Activated CD4-positive, alpha-beta T cell treated with anti-CD3 and anti-CD28 coated beads, Interleukin-2, amount 50 U/mL, for 24 hours (primary cell): ENCODE data around the gene DDX54.

Experiments
- DNase-seq, 2 donors: peaks; one replicate each; pipeline ENCODE4 v3.0.0-alpha.2; 2020; ENCODE audit warnings: low read depth in 1 of 2, low spot score in 1 of 2

DDX54 gene, protein sequence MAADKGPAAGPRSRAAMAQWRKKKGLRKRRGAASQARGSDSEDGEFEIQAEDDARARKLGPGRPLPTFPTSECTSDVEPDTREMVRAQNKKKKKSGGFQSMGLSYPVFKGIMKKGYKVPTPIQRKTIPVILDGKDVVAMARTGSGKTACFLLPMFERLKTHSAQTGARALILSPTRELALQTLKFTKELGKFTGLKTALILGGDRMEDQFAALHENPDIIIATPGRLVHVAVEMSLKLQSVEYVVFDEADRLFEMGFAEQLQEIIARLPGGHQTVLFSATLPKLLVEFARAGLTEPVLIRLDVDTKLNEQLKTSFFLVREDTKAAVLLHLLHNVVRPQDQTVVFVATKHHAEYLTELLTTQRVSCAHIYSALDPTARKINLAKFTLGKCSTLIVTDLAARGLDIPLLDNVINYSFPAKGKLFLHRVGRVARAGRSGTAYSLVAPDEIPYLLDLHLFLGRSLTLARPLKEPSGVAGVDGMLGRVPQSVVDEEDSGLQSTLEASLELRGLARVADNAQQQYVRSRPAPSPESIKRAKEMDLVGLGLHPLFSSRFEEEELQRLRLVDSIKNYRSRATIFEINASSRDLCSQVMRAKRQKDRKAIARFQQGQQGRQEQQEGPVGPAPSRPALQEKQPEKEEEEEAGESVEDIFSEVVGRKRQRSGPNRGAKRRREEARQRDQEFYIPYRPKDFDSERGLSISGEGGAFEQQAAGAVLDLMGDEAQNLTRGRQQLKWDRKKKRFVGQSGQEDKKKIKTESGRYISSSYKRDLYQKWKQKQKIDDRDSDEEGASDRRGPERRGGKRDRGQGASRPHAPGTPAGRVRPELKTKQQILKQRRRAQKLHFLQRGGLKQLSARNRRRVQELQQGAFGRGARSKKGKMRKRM

DNA sequence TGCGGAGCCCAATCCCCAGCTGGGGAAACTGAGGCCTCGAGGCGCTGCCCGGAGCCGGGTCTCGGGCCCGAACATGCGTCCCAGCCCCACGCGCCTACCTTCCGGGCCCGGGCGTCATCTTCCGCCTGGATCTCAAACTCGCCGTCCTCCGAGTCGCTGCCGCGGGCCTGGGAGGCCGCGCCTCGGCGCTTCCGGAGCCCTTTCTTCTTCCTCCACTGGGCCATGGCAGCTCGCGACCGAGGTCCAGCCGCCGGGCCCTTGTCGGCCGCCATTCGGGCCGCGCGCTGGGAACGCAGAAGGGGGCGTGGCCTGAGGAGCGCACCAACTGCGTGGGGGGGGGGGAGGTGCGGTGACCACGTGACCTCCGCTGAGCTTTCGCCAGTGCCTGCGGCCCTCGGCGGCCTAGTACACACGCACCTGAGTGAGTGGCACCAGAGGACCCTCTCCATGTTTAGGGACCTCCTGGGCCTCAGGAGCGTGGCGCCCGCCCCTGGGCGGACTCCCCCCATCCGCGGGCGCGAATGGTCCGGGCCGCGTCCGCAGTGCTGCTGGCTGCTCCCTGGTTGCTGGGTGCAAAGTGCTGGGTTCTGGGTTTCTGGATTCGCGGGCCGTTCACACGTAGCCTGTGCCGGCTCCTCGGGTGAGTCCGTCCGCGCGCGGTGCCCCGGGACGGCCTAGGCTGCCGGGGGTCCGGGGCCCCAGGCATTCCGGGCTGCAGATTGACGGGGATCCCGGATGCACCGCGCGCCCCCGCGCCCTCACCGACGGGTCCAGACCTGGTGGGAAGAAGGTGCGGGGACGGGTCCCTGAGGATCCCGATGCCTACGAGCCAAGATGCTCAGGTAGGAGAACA is at the start of gene DDX54, which contains the start of gene RITA1:
TSS of gene DDX54 (minus strand) at position 299 of the 853 bp plus-strand sequence. CDS start at position 272, 27 bp downstream.
TSS of gene RITA1 (plus strand) at position 542 of the 853 bp plus-strand sequence. CDS start 1,026 bp downstream, outside the sequence.
- DNase-seq = peak; percentile 77 to 82

DNA sequence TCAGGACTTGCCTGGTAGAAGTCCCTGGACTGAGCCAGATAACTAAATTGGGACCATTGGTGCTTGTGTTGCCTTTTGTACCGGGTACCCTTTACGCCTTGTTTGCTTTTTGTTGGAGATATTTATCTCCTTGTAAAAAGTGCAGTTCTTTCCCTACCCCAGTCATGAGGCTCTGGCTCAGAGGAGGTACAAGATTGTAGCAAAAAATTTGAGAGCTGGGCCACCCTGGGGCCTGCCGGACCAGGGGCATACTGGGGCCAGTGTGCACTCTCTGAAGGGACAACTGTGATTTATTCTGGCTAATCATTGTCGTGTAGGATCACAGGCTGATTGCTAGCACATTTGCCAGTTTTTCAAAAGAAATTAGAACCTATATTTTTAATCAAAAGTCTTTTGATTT is 49.2 kb upstream of the DDX54 start:
- DNase-seq = no peak

DNA sequence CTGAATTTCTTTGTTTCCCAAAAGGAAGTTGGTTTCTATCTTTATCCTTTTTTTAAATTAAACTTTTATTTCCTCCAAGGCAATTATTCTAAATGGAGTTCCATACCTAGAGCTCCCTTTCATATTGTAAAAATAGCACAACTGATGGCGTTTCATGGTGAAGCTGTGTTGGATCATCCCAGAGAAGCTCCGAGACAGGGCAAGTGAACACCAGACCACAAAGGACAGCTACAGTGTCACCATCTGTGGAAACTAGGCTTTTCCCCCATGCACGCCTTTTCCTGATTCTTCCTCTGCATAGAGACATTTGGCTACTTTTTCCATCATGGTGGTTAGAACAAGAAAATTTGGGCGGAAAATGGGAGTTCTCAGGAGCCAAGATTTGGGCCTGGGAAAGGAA is 48.7 kb upstream of the DDX54 start:
- DNase-seq = no peak

DNA sequence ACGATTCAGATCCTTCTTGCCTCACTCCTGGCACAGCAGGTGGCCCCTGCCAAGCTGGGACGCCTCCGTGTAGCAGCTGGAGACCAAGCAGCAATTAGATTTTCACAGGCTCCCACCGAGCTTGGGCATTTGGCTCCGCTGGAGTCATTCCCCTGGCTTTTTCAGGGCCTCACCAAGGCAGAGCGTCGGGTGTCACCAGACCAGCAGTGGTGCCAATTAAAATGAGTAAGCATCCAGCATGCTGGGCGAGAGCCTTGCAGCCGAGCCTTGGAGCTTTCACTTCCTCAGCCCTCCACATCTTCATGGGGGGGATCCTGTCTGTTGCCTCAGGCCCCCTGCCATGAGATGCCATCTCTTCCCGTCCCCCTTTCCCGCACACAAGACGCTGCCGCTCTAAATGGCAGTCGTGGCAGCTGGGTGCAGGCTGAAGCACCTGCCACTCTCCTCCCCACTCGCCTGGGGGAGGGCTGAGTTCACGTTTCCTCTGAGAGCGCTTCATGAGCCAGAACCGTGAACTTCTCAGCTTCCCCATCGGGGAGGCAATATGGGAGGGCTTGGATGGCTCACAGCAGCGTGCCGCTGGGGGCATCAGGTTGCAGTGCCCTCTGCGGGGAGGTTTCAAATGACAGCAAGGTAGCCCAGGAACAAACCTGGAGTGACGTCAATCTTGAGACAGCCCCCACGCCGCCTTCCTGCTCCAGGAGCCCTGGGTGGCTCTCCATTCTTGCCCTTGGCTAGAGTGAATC is 47.7 kb upstream of the DDX54 start:
- DNase-seq = peak; percentile 18 to 50

DNA sequence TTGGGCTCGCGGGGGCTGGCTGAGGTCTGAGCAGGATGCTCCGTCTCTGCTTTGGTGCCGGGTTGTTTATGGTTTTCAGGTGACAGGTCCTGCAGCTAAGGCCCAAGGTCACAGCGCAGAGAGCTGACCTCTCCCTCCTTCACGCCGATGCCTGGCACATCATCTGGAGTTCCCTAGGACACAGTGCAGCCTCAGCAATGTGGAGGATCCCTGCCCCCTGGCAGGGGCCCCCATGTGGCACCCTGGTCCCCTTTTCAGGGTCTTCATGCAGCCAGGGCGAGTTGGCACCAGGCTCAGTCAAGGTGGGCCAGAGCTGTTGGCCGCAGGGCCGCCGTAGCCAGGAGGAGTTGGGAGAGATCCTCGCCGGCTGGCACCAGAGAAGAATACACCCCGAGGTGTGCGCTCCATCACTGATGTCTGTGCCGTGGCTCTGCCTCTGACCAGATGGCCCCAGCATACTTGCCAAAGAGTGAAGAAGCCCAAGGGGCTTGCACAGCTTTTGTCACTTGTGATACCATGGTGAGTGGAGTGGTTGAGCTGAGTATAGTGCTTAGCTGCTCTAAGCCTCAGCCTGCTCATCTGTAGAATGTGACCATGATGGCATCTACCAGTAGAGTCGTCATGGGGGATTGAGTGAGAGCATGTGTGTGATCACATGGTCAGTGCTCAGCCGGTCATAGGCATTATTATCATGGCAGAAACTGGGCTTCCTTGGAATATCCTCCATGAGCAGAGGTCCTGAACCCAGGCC is 47.0 kb upstream of the DDX54 start:
- no peak for DNase-seq

DNA sequence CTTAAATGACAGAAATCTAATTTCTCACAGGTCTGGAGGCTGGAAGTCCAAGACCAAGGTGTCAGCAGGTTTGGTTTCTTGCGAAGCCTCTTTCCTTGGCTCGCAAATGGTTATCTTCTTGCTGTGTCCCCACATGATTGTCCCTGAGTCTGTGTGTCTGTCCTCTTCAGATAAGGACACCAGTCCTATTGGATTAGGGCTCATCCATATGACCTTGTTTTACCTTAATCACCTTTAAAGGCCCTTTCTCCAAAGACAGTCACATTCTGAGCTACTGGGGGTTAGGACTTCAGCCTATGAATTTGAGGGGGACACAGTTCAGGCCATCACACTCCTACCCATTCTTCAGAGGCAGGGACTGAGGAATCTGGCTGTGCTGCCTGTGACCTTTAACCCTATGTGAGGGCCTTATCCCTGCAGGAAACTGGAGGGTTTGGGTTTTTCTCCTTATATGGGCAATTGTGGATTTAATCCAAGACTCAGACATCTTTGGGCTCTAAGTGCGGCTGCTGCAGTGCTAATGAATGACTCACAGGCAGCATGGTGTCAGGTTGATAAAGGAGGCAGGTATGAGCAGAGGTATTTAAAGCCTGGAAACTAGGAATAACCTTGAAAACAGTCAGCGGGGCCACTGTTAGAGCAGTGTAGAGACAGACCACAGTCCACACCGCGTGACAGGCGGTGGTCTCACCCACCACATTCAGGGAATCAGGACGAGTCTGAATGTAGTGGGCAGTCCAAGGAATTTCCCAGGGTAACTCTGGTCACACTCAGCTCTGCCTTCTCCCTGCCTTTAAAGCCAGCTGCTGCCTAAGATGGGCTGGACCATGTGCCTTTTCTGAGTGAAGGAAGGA is 46.2 kb upstream of the DDX54 start:
- no peak for DNase-seq

DNA sequence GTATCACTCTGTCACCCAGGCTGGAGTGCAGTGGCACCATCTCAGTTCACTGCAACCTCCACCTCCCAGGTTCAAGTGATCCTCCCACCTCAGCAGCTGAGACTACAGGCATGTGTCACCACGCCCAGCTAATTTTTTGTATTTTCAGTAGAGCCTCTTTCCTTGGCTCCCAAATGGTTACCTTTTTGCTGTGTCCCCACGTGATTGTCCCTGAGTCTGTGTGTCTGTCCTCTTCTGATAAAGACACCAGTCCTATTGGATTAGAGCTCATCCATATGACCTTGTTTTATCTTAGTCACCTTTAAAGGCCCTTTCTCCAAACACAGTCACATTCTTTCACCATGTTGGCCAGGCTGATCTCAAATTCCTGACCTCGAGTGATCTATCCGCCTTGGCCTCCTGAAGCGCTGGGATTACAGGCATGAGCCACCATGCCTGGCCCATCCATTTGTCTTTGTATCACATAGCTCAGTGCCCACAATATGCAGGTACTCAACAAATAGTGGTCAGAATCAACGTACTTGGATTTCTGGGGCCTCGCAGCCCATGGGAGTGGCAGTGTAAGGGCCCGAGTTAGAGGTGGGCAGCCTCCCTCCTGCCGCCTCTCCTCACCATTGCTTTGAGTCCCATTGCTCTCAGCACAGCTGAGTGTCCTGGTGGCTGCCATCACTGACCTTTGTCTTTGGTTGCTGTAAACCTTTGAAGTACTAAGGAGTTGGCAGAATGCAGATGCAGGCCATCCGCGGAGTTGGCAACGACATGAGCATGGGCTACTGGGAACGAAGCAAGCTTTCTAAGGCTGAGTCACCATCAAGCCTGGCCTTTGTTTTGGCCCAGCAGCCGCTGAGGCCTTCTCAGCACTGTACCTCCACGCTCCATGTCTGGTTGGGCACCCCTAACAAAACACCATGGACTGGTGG is 45.3 kb upstream of the DDX54 start:
- DNase-seq = no peak

DNA sequence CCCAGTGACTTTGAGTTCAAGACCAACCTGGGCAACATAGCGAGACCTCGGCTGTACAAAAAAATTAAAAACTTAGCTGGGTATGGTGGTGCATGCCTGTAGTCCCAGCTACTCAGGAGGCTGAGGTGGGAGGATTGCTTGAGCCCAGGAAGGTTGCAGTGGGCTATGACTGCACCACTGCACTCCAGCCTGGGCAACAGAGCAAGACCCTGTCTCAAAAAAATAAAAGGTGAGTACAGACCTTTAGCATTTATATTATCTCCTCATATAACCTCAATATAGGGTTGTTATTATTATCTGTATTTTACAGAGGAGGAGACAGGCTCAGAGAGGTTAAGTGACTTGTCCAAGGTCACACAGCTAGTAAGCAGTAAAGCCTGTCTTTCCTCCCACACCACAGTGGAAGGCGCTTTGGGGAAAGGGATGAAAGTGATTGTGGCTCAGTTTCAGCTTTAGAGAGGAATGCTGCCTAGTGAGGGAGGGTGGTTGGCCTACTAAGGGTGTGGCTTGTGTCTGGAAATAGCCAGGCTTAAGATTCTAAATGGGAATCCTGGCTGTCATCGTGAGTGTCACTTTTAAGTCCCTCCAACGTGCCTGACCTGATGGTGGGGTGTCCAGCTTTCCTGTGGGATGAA is 43.2 kb upstream of the DDX54 start:
- no peak for DNase-seq

DNA sequence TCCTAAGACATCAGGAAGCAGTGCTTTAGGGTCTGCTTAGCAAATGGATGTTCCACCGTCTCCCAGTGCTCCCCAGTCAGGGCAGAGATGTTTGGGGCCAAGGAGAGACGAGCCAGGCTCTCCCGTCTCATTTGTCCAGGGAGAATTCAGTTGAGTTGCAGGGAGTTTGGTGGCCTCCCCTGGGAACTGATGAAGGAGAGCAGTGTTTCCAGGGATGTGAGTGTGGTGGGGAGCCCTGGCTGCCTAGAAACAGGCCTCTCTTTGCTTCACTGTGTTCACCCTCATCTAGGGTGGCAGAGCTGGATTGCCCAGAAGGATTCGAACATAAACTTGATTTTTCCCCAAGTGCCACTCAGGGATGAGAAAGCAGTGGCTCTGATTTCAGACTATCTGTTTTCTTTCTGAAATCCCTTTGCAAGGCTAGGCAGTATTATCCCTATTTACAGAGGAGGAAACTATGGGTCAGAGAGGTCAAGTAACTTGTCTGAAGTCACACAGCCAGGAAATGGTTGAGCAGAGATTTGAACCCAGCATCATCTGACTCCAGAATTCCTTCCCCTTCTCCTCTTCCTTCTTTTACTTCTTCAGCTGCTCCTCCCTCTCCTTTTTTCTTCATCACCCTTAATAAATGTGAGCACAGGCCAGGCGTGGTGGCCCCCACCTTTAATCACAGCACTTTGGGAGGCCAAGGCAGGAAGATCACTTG is 42.6 kb upstream of the DDX54 start:
- no peak for DNase-seq

DNA sequence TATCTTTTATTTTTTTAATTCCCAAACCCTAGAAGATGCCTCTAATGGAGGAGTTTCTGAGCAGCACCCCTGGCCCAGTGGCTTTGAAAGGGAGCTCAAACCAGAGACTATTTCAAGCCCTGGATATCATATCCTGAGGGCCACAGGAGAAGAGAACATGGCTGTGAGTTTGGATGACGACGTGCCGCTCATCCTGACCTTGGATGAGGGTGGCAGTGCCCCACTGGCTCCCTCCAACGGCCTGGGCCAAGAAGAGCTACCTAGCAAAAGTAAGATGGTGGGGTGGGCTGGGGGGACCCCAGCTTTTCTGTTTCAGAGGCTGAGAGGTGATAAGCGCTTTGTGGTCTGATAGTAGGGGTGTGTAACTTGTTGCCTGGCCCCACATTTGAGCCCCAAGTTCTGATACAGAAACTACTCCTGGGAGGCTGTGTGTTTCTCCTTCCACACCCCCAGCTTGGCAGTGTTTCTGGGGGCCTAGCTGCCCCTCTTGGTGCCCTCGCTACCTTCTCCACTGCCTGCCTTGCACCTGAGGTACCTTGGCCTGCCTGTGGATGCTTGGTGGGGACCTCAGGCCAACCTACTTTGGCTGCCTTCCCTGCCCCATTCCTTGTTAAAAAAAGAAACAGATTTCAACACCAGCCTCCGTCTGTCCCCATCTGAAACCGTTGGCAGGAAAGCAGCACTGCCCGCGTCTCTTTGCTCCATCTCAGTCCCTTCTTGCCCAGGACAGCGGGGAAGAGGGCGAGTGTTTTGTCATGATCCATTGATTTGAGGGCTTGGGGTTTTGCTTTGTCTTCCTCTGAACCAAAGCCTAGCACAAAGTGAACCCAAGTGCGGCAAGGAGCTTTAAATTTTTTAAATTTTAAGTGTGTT is 41.7 kb upstream of the DDX54 start:
- no peak for DNase-seq

DNA sequence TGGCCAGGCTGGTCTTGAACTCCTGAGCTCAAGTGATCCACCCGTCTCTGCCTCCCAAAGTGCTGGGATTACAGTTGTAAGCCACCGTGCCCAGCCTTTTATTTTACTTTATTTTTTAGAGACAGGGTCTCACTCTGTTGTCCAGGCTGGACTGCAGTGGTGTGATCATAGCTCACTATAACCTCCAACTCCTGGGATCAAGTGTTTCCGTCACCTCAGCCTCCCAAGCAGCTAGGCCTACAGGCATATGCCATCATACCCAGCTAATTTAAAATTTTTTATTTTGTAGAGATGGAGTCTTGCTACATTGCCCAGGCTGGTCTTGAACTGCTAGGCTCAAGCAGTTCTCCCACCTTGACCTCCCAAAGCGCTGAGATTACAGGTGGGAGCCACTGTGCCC is 39.7 kb upstream of the DDX54 start:
- no peak for DNase-seq

DNA sequence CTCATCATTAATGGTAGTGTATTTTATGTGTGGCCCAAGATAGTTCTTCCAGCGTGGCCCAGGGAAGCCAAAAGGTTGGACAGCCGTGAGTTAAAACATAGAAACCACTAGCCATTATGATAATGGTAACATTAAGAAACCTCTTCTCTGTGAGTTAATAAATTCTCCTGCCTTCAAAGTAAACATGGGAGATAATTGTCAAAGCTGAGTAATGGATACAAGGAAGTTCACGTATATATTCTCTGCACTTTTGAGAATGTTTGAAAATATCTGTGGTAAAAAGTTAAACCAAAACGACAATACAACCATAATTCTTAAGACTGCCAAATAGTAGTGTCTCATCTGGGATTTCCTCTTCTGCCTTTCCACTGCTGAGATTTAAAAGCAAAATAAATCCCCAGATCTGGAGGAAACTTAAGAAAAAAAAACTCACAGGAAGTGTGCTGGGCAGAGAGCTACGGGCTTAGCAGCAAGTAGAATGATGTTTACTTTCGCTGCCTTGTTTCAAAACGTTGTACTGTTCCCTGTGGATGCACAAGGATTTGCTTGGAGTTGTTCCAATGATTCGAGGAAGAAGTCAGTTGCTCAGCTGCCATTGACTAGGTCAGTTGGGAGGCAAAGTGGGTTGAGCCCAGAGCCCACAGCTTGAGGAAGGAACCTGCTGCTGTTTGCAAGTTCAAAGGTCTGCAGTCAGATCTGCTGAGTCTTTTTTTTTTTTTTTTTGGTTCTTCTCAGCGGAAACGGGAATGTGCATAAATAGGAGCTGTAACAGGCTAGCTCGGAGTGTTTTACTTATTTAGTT is 37.7 kb upstream of the DDX54 start:
- DNase-seq = no peak

DNA sequence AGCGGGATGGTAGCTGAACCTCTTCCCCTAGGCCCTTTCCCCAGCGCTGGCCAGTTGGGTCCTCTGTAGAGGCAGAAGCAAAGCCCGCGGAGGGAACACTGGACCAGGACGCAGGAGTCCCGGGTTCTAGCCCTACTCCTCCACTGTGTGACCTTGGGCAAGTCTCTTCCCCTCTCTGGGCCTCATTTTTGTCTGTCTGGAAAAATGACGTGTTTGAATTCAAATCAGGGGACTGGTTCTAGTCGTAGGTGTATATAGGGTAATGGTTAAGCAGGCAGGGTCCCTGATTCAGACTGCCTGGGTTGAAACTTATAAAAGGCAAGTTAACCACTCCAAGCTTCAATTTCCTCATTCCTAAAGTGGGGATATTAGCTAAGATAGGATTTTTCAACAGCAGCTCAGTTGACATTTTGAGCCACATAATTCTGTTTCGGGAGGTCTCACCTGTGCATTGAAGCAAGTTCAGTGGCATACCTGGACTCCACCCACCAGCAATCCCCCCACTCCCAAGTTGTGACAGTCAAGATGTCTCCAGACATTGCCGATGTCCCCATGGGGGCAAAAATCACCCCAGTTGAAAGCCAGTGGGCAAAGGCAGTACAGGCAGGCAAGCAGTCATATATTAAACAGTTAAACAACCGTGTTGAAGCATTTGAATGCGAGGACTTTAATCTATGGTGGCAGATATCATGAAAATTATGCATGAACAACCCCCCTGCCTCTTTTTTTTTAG is 36.9 kb upstream of the DDX54 start:
- peak; percentile 12 for DNase-seq
